Esophagus muscularis mucosa (tissue), 4 donors: Measurements from ENCODE around the gene SETD2.

ENCODE experiments used
- CTCF ChIP-seq, 3 experiments: fragments of 200-600 bp in 2 of 3; fragments of 450-650 bp in 1 of 3; sonication (generic) in 2 of 3; IDR thresholded peaks; one replicate each; pipeline ENCODE4 v1.5.1; 2017 to 2019; ENCODE audit warnings: antibody characterized with exemption in 3 of 3, mild to moderate bottlenecking in 2 of 3, moderate library complexity in 1 of 3
- EP300 ChIP-seq: sonication (generic); formaldehyde crosslinking; IDR thresholded peaks from one replicate; pipeline ENCODE4 v1.6.1; 2017; ENCODE audit warnings: antibody characterized with exemption
- POLR2A ChIP-seq: fragments of 450-650 bp; IDR thresholded peaks from one replicate; pipeline ENCODE4 v1.6.1; 2017; ENCODE audit warnings: antibody characterized with exemption, moderate library complexity, mild to moderate bottlenecking, low read depth
- POLR2AphosphoS5 ChIP-seq, 2 donors: sonication (generic); formaldehyde crosslinking; IDR thresholded peaks; one replicate each; pipeline ENCODE4 v1.6.1; 2017; ENCODE audit warnings: antibody characterized with exemption in 2 of 2

- no peak for TF ChIP-seq POLR2AphosphoS5 (IDR thresholded peaks at IDR 0.05)
- TF ChIP-seq POLR2A, result no peak
- no peak for TF ChIP-seq CTCF (IDR thresholded peaks at IDR 0.05)
- no peak for TF ChIP-seq EP300
These were observed 30.3 kb upstream of the SETD2 start for GRCh38 chr3:47193871-47194859.
